ENCODE measurements around the gene PAPLN.
"Not testable (repeated sequence)": the region's sequence is repeated elsewhere in the genome, so short reads cannot be mapped to it uniquely, and the experiment has no call there.

The PAPLN gene

GRCh38 chr14:73305499-73305898 lies 68.2 kb downstream of the PAPLN start:
- no peak for DNase-seq

GRCh38 chr14:73307261-73307660 lies 70.0 kb downstream of the PAPLN start:
- DNase-seq, result no peak

- not testable (repeated sequence) for DNase-seq
Observed at GRCh38 chr14:73309207-73309606, 71.9 kb downstream of the PAPLN start.

- peak; percentile 65 to 74 for DNase-seq
Observed at GRCh38 chr14:73311708-73312030, 74.4 kb downstream of the PAPLN start.

- no peak for DNase-seq
Observed at GRCh38 chr14:73312687-73313086, 75.4 kb downstream of the PAPLN start.

- DNase-seq, result no peak
Observed at GRCh38 chr14:73313151-73313550, 75.8 kb downstream of the PAPLN start.

GRCh38 chr14:73323896-73324399 lies 86.6 kb downstream of the PAPLN start:
- DNase-seq, result no peak
